K562 (cell line): ENCODE data around the gene VEGFB. TPM values are rescaled to one million over a fixed set of nuclear protein-coding genes. Genes with fewer than 3 reads are reported as not detected.

Source experiments
- ATAC-seq: fragments of 200-7000 bp; cut with Tn5 transposase; 3 replicates; pipeline ENCODE4 v1.9.1; 2020; ENCODE audit warnings: moderate library complexity
- BruUV-seq: library from RNA; stranded (reverse); fragments of 400-500 nt; replicated peaks from 2 replicates; lab custom pipeline; 2021; lab: Mats Ljungman, UMichigan
- CTCF ChIA-PET: fragments of 300-600 bp; formaldehyde crosslinking; extraction: SDS; loops from one replicate; lab custom pipeline; 2021; ENCODE audit warnings: low intra/inter-chr PET ratio; lab: Yijun Ruan, JAX
- POLR2A ChIA-PET: fragments of 300-600, 350-650 bp; sonication (Branson Sonifier 250); formaldehyde crosslinking; extraction: SDS; loops from one replicate; lab custom pipeline; 2021; ENCODE audit warnings: antibody characterized with exemption, inconsistent platforms; lab: Yijun Ruan, JAX
- DNase-seq, 4 experiments: peaks; one replicate each; pipeline versions ENCODE4 v3.0.0 to v3.0.0-alpha.2; 2011 to 2018; ENCODE audit warnings: low spot score in 3 of 4, mixed read lengths in 3 of 4; ENCODE audit errors: extremely low read depth in 1 of 4
- FAIRE-seq: peaks from 2 replicates; lab custom pipeline; 2011; peaks lifted over from hg19 to GRCh38; lab: Jason Lieb, UNC
- H2AFZ ChIP-seq: 2 replicates; pipeline ENCODE4 v1.6.0; 2011; ENCODE audit warnings: low read depth, low read length, control low read depth, inconsistent platforms
- H3K27ac ChIP-seq: fragments of 200-600 bp; 3 replicates; pipeline ENCODE4 v1.8.0; 2011; ENCODE audit warnings: low read depth, mild to moderate bottlenecking, control low read depth, inconsistent platforms, low read length, moderate library complexity, mixed read lengths; ENCODE audit errors: extremely low read depth
- H3K27me3 ChIP-seq, 2 experiments: fragments of 300-600 bp in 1 of 2; 2 replicates in 1 of 2; 3 replicates in 1 of 2; pipeline versions ENCODE4 v1.6.0 to v1.8.0; 2011; ENCODE audit warnings: inconsistent platforms in 2 of 2, low read length in 2 of 2, mild to moderate bottlenecking in 1 of 2, mixed read lengths in 1 of 2, moderate library complexity in 1 of 2; ENCODE audit not compliant: control insufficient read depth in 2 of 2, insufficient read depth in 2 of 2
- H3K36me3 ChIP-seq: fragments of 300-600 bp; 3 replicates; pipeline ENCODE4 v1.8.0; 2011; ENCODE audit warnings: mild to moderate bottlenecking, low read length, inconsistent platforms; ENCODE audit not compliant: control insufficient read depth, insufficient read depth
- H3K4me1 ChIP-seq, 2 experiments: fragments of 200-600 bp in 1 of 2; replicated peaks in 1 of 2; 2 replicates in 1 of 2; 3 replicates in 1 of 2; pipeline versions ENCODE4 v1.5.1 to v1.8.0; 2011; ENCODE audit warnings: inconsistent platforms in 2 of 2, low read length in 2 of 2, mild to moderate bottlenecking in 1 of 2, mixed read lengths in 1 of 2, moderate library complexity in 1 of 2; ENCODE audit not compliant: control insufficient read depth in 2 of 2, insufficient read depth in 2 of 2
- H3K4me2 ChIP-seq: 2 replicates; pipeline ENCODE4 v1.6.1; 2011; ENCODE audit warnings: low read length, control low read depth, inconsistent platforms, mixed read lengths; ENCODE audit not compliant: insufficient read depth
- H3K4me3 ChIP-seq: fragments of 200-600 bp; sonication (generic), shearing (Covaris generic); 2 replicates; pipeline ENCODE4 v1.5.1; 2016; ENCODE audit warnings: control low read depth, inconsistent platforms
- H3K79me2 ChIP-seq: fragments of 200-600 bp; 3 replicates; pipeline ENCODE4 v1.8.0; 2011; ENCODE audit warnings: low read length, inconsistent platforms; ENCODE audit not compliant: control insufficient read depth, insufficient read depth
- H3K9ac ChIP-seq, 2 experiments: 2 replicates each; pipeline versions ENCODE4 v1.6.0 to v1.6.1; 2011; ENCODE audit warnings: low read depth in 2 of 2, low read length in 2 of 2, control low read depth in 1 of 2, inconsistent platforms in 1 of 2, mild to moderate bottlenecking in 1 of 2, mixed read lengths in 1 of 2; ENCODE audit not compliant: insufficient read depth in 1 of 2
- H3K9me1 ChIP-seq: one replicate; pipeline ENCODE4 v1.6.0; 2011; ENCODE audit warnings: inconsistent platforms, mild to moderate bottlenecking, low read length, moderate library complexity; ENCODE audit not compliant: control insufficient read depth, insufficient read depth
- H3K9me3 ChIP-seq: replicated peaks from 2 replicates; pipeline ENCODE4 v1.5.1; 2011; ENCODE audit warnings: low read depth, low read length, inconsistent platforms; ENCODE audit not compliant: control insufficient read depth, insufficient read depth
- H4K20me1 ChIP-seq: replicated peaks from 2 replicates; pipeline ENCODE4 v1.6.1; 2011; ENCODE audit warnings: low read length, inconsistent platforms, mixed read lengths; ENCODE audit not compliant: control insufficient read depth, insufficient read depth
- ARID2 ChIP-seq: fragments of 450-650 bp; IDR thresholded peaks from 2 replicates; pipeline ENCODE4 v1.6.1; 2017; ENCODE audit warnings: antibody characterized with exemption, mild to moderate bottlenecking
- CGGBP1 ChIP-seq: fragments of 250-450 bp; sonication (Bioruptor Pico); IDR thresholded peaks from 2 replicates; pipeline ENCODE4 v1.9.0; 2021; ENCODE audit warnings: mild to moderate bottlenecking
- CHD4 ChIP-seq: fragments of 200-600 bp; sonication (generic); IDR thresholded peaks from 3 replicates; pipeline ENCODE4 v1.6.1; 2012; ENCODE audit warnings: low read depth, mild to moderate bottlenecking, mixed read lengths, low read length, inconsistent platforms; ENCODE audit not compliant: insufficient read depth, insufficient replicate concordance, poor library complexity, severe bottlenecking
- ESRRA ChIP-seq: fragments of 450-650 bp; IDR thresholded peaks from 2 replicates; pipeline ENCODE4 v1.6.1; 2014; ENCODE audit warnings: low read depth, mild to moderate bottlenecking, moderate library complexity, borderline replicate concordance
- FOXP1 ChIP-seq: sonication (generic); formaldehyde crosslinking; IDR thresholded peaks from 2 replicates; pipeline ENCODE4 v1.8.0; 2022; ENCODE audit warnings: mild to moderate bottlenecking, missing genetic modification reagents
- HEY1 ChIP-seq: fragments of 250-450 bp; sonication (Bioruptor Pico); IDR thresholded peaks from 2 replicates; pipeline ENCODE4 v1.5.0; 2020; ENCODE audit warnings: mild to moderate bottlenecking, moderate library complexity, borderline replicate concordance
- KAT7 ChIP-seq: sonication (generic); formaldehyde crosslinking; IDR thresholded peaks from 2 replicates; pipeline ENCODE4 v1.8.0; 2022; ENCODE audit warnings: missing genetic modification reagents, mild to moderate bottlenecking, borderline replicate concordance
- MCM3 ChIP-seq: fragments of 450-650 bp; IDR thresholded peaks from 2 replicates; pipeline ENCODE4 v1.6.1; 2016
- NR4A1 ChIP-seq, 2 experiments: fragments of 250-450 bp in 1 of 2; fragments of 450-650 bp in 1 of 2; sonication (Bioruptor Pico) in 1 of 2; IDR thresholded peaks; 2 replicates each; pipeline versions ENCODE4 v1.4.0 to v1.6.1; 2016 to 2020; ENCODE audit warnings: mild to moderate bottlenecking in 2 of 2, missing compliant biosample characterization in 1 of 2, missing genetic modification characterization in 1 of 2, moderate library complexity in 1 of 2
- RB1 ChIP-seq: fragments of 450-650 bp; IDR thresholded peaks from 2 replicates; pipeline ENCODE4 v1.6.1; 2017; ENCODE audit warnings: low read depth, mild to moderate bottlenecking
- TBP ChIP-seq: optimal IDR thresholded peaks from 2 replicates; pipeline ENCODE3; 2011; ENCODE audit warnings: low read depth, low read length, improper control_type of control experiment
- THRAP3 ChIP-seq: fragments of 450-650 bp; IDR thresholded peaks from 2 replicates; pipeline ENCODE4 v1.6.1; 2016; ENCODE audit warnings: mild to moderate bottlenecking, inconsistent platforms, borderline replicate concordance
- ZNF740 ChIP-seq, 3 experiments: fragments of 200-800 bp in 1 of 3; sonication (Bioruptor generic) in 1 of 3; sonication (generic) in 1 of 3; formaldehyde crosslinking in 1 of 3; IDR thresholded peaks; 2 replicates each; pipeline versions ENCODE4 v1.6.1 to v1.8.0; 2016 to 2022; ENCODE audit warnings: mild to moderate bottlenecking in 2 of 3, missing compliant biosample characterization in 2 of 3, missing genetic modification characterization in 2 of 3, missing genetic modification reagents in 1 of 3
- WGBS: fragments of 100-300 bp; shearing (Covaris generic); methylation state at CpG from one replicate; pipeline ENCODE4 v1.1.6; 2016; ENCODE audit warnings: low coverage, mixed read lengths; ENCODE audit not compliant: insufficient coverage; ENCODE audit errors: missing lambda C conversion rate; 5-methylcytosine and 5-hydroxymethylcytosine counted together
- in situ Hi-C: fragments of 300-500 bp; cut with MboI; formaldehyde crosslinking; loops from 4 replicates; pipeline ENCODE4 v1.15.0; 2018; ENCODE audit warnings: inconsistent platforms, mixed read lengths
- intact Hi-C: fragments of 100-400 bp; cut with micrococcal nuclease; formaldehyde crosslinking; loops from 2 replicates; pipeline ENCODE4 v1.14.2; 2022
- polyA plus RNA-seq, 8 experiments: library from polyadenylated mRNA; depleted of rRNA in 4 of 8; stranded (reverse) in 5 of 8; unstranded in 3 of 8; fragments of >200 nt; fragmentation: Nextera tagmentation in 2 of 8; fragmentation: Illumina TruSeq in 1 of 8; extraction: Ambion mirVana in 2 of 8; extraction: Trizol in 1 of 8; gene quantifications; 2 replicates each; pipeline versions ENCODE4 v1.2.1 to v1.2.3, GENCODE V29; 2011 to 2014; ENCODE audit warnings: inconsistent platforms in 1 of 8, missing spikeins in 1 of 8
- total RNA-seq, 7 experiments: library from RNA; depleted of rRNA in 6 of 7; stranded (reverse); fragments of >200 nt in 6 of 7; fragmentation: Illumina TruSeq in 2 of 7; extraction: Trizol in 2 of 7; gene quantifications; 2 replicates each; pipeline versions ENCODE4 v1.2.1 to v1.2.3, GENCODE V29; 2011 to 2021; ENCODE audit warnings: low replicate concordance in 1 of 7

VEGFB gene
- total and polyA plus RNA-seq, 9 of the 15 experiments (the other 6 are each of a cell fraction or from before 2014, with no cell fraction given), result 11.0 to 83.4 (median 25.7) TPM

GRCh38 chr11:64230985-64231365, 3.4 kb upstream of the VEGFB start:
- FAIRE-seq, result peak; percentile 54
- H3K9me1 ChIP-seq, result no peaks in the 10 kb centered on the region
- ChIA-PET POLR2A (interaction anchor here (0.5 to 2.5 kb wide), 4 partner anchors 7 to 24 kb away, joined by 3 to 11 read pairs (median 3); partner anchors contain the start of gene FERMT3), CTCF (no interaction called here)
- TF ChIP-seq MCM3 (no peak), HEY1 (no peak), THRAP3 (no peak), TBP (peak; percentile 3), RB1 (0 out of 2 replicates have a peak, but pooled peaks have one; percentile 2), FOXP1 (CRISPR knock-in tag) (peak; percentile 34; the same call in 1 of the 2 replicates), KAT7 (0 out of 2 replicates have a peak, but pooled peaks have one; percentile 3), ESRRA (peak; percentile 45; the same call in 1 of the 2 replicates), CHD4 (peak; percentile 36), ZNF740 (CRISPR knock-in tag; IDR thresholded peaks at IDR 0.05) (no peak), ZNF740 (tag; IDR thresholded peaks at IDR 0.05) (peak in 1 of 2 experiments; percentile 46; a peak in 1 of 4 replicates), NR4A1 (CRISPR knock-in tag; IDR thresholded peaks at IDR 0.05) (no peak), NR4A1 (tag; IDR thresholded peaks at IDR 0.05) (0 out of 2 replicates have a peak, but pooled peaks have one; percentile 7), ARID2 (no peak), CGGBP1 (CRISPR knock-in tag) (no peak)
- H3K9me3 ChIP-seq, result no peaks in the 10 kb centered on the region
- no TSS peak for BruUV-seq
- ATAC-seq, result no peak
- H3K4me1 ChIP-seq, result peaks cover 37 to 82% of the 10 kb centered on the region in 2 experiments
- peak overlapping the region; percentile 95 for H3K4me2 ChIP-seq
- peak overlapping the region; percentile 76 for H3K4me3 ChIP-seq
- intact Hi-C loops, result loop anchor here (2.0 kb wide), 2 partner anchors 24 to 46 kb away; partner anchors contain the start of gene FERMT3
- peak overlapping the region; percentile 88 for H2AFZ ChIP-seq
- in situ Hi-C loops, result no loop called here
- H4K20me1 ChIP-seq, result no peaks in the 10 kb centered on the region
- H3K27ac ChIP-seq, result peak overlapping the region; percentile 92
- peaks cover 17% of the 10 kb centered on the region; the same call in 2 of the 3 replicates for H3K36me3 ChIP-seq
- DNase-seq, result peak in 1 of 4 experiments; percentile 50
- WGBS, result 3% methylated on average over 8 of the region's 8 CpGs
- H3K27me3 ChIP-seq, result no peaks in the 10 kb centered on the region
- H3K79me2 ChIP-seq, result peaks cover 57% of the 10 kb centered on the region
- H3K9ac ChIP-seq, result peak overlapping the region; percentile 91 to 96
